ENCODE data around the gene CCSER1.

Gene CCSER1

GRCh38 chr4:91304292-91304691 is 1177.1 kb downstream of the CCSER1 start:
- TF ChIP-seq CTCF (IDR thresholded peaks at IDR 0.05; ENCODE audit: low read length) (no peak), EZH2 (IDR thresholded peaks at IDR 0.05; ENCODE audit: borderline replicate concordance, low read length) (no peak)
- Histone ChIP-seq H3K9me2 (ENCODE audit: low read depth, low read length) (no peaks in the 10 kb centered on the region), H3K4me3 (ENCODE audit: low read depth, low read length, poor library complexity, severe bottlenecking) (no peak overlapping the region), H3K36me3 (ENCODE audit: insufficient read depth, low read length) (no peaks in the 10 kb centered on the region), H3K9me3 (ENCODE audit: low read length) (no peaks in the 10 kb centered on the region), H3K27ac (ENCODE audit: low read depth, low read length, poor library complexity, severe bottlenecking) (no peak overlapping the region), H3K27me3 (ENCODE audit: insufficient read depth, low read length) (no peaks in the 10 kb centered on the region), H3K9ac (ENCODE audit: low read length) (no peak overlapping the region), H3F3A (ENCODE audit: insufficient read depth, low read length) (no peaks in the 10 kb centered on the region), H2AFZ (ENCODE audit: low read length) (no peak overlapping the region), H3K79me2 (ENCODE audit: insufficient read depth, low read length) (no peaks in the 10 kb centered on the region), H3K4me1 (ENCODE audit: insufficient read depth, low read length, severe bottlenecking) (no peaks in the 10 kb centered on the region), H3K4me2 (ENCODE audit: low read length) (no peak overlapping the region), H4K20me1 (ENCODE audit: insufficient read depth, low read length) (no peaks in the 10 kb centered on the region)

- Histone ChIP-seq H3K4me1 (ENCODE audit: insufficient read depth, low read length, severe bottlenecking) (no peaks in the 10 kb centered on the region), H3K36me3 (ENCODE audit: insufficient read depth, low read length) (no peaks in the 10 kb centered on the region), H3K27me3 (ENCODE audit: insufficient read depth, low read length) (no peaks in the 10 kb centered on the region), H3K79me2 (ENCODE audit: insufficient read depth, low read length) (no peaks in the 10 kb centered on the region), H3K9me2 (ENCODE audit: low read depth, low read length) (no peaks in the 10 kb centered on the region), H3F3A (ENCODE audit: insufficient read depth, low read length) (no peaks in the 10 kb centered on the region), H2AFZ (ENCODE audit: low read length) (no peak overlapping the region), H3K9ac (ENCODE audit: low read length) (no peak overlapping the region), H3K4me2 (ENCODE audit: low read length) (no peak overlapping the region), H3K4me3 (ENCODE audit: low read depth, low read length, poor library complexity, severe bottlenecking) (no peak overlapping the region), H3K9me3 (ENCODE audit: low read length) (no peaks in the 10 kb centered on the region), H3K27ac (ENCODE audit: low read depth, low read length, poor library complexity, severe bottlenecking) (no peak overlapping the region), H4K20me1 (ENCODE audit: insufficient read depth, low read length) (no peaks in the 10 kb centered on the region)
- no peak for TF ChIP-seq CTCF (IDR thresholded peaks at IDR 0.05; ENCODE audit: low read length)
Observed at GRCh38 chr4:91317434-91317833, 1190.2 kb downstream of the CCSER1 start.

GRCh38 chr4:91319556-91320268 is 1192.5 kb downstream of the CCSER1 start:
- Histone ChIP-seq H3K9me2 (ENCODE audit: low read depth, low read length) (no peaks in the 10 kb centered on the region), H3K4me1 (ENCODE audit: insufficient read depth, low read length, severe bottlenecking) (no peaks in the 10 kb centered on the region), H3K27me3 (ENCODE audit: insufficient read depth, low read length) (no peaks in the 10 kb centered on the region), H3K9ac (ENCODE audit: low read length) (no peak overlapping the region), H3K4me3 (ENCODE audit: low read depth, low read length, poor library complexity, severe bottlenecking) (no peak overlapping the region), H3K36me3 (ENCODE audit: insufficient read depth, low read length) (no peaks in the 10 kb centered on the region), H3K4me2 (ENCODE audit: low read length) (no peak overlapping the region), H4K20me1 (ENCODE audit: insufficient read depth, low read length) (no peaks in the 10 kb centered on the region), H2AFZ (ENCODE audit: low read length) (no peak overlapping the region), H3K79me2 (ENCODE audit: insufficient read depth, low read length) (no peaks in the 10 kb centered on the region), H3K27ac (ENCODE audit: low read depth, low read length, poor library complexity, severe bottlenecking) (no peak overlapping the region), H3K9me3 (ENCODE audit: low read length) (no peaks in the 10 kb centered on the region), H3F3A (ENCODE audit: insufficient read depth, low read length) (no peaks in the 10 kb centered on the region)
- TF ChIP-seq EZH2 (IDR thresholded peaks at IDR 0.05; ENCODE audit: borderline replicate concordance, low read length) (no peak), CTCF (IDR thresholded peaks at IDR 0.05; ENCODE audit: low read length) (no peak)

All from OCI-LY1 (cell line).